GM21825 (cell line): Measurements from ENCODE around the gene HSD17B14.
A peak's percentile ranks its signal among the peaks of the same experiment; 100 is the strongest.
"Not testable (repeated sequence)": the region's sequence is repeated elsewhere in the genome, so short reads cannot be mapped to it uniquely, and the experiment has no call there.

ENCODE experiments used
- ATAC-seq: cut with Tn5 transposase; IDR thresholded peaks from one replicate; pipeline ENCODE4 v1.9.1; 2021; ENCODE audit warnings: mild to moderate bottlenecking, moderate library complexity; ENCODE audit not compliant: unreplicated experiment

The HSD17B14 gene

GRCh38 chr19:48867746-48868113, 31.4 kb upstream of the HSD17B14 start:
- no peak for ATAC-seq

GRCh38 chr19:48867123-48867745, 30.9 kb upstream of the HSD17B14 start:
- no peak for ATAC-seq

GRCh38 chr19:48866692-48867091, 30.4 kb upstream of the HSD17B14 start:
- no peak for ATAC-seq

- ATAC-seq, result no peak
Observed at GRCh38 chr19:48862827-48863226, 26.5 kb upstream of the HSD17B14 start.

- no peak for ATAC-seq
Observed at GRCh38 chr19:48861313-48861712, 25.0 kb upstream of the HSD17B14 start.

- peak; percentile 57 for ATAC-seq
Observed at GRCh38 chr19:48859711-48860572, 23.7 kb upstream of the HSD17B14 start.

- ATAC-seq, result no peak
Observed at GRCh38 chr19:48858984-48859710, 22.9 kb upstream of the HSD17B14 start.

GRCh38 chr19:48856921-48857320, 20.6 kb upstream of the HSD17B14 start:
- ATAC-seq, result no peak

GRCh38 chr19:48854103-48854502, 17.8 kb upstream of the HSD17B14 start:
- ATAC-seq, result no peak

GRCh38 chr19:48853483-48853882, 17.2 kb upstream of the HSD17B14 start:
- ATAC-seq, result no peak

- no peak for ATAC-seq
Observed at GRCh38 chr19:48852292-48852691, 16.0 kb upstream of the HSD17B14 start.

- ATAC-seq, result not testable (repeated sequence)
Observed at GRCh38 chr19:48846659-48847058, 10.4 kb upstream of the HSD17B14 start.

GRCh38 chr19:48845384-48845783, 9.1 kb upstream of the HSD17B14 start:
- ATAC-seq, result no peak

GRCh38 chr19:48844472-48844871, 8.2 kb upstream of the HSD17B14 start:
- ATAC-seq, result no peak

GRCh38 chr19:48842789-48843162, 6.5 kb upstream of the HSD17B14 start:
- ATAC-seq, result no peak

- no peak for ATAC-seq
Observed at GRCh38 chr19:48841571-48841970, 5.3 kb upstream of the HSD17B14 start.

- ATAC-seq, result no peak
Observed at GRCh38 chr19:48841047-48841446, 4.8 kb upstream of the HSD17B14 start.

GRCh38 chr19:48837687-48838086, 1.4 kb upstream of the HSD17B14 start:
- ATAC-seq, result no peak

GRCh38 chr19:48837051-48837524, 797 bp upstream of the HSD17B14 start:
- peak; percentile 49 for ATAC-seq

- ATAC-seq, result peak; percentile 66
Observed at GRCh38 chr19:48835734-48836088, 580 bp downstream of the HSD17B14 start.

GRCh38 chr19:48833977-48834376, 2.3 kb downstream of the HSD17B14 start:
- no peak for ATAC-seq

GRCh38 chr19:48833049-48833448, 3.2 kb downstream of the HSD17B14 start:
- no peak for ATAC-seq
